Progenitor cell of endocrine pancreas (in vitro differentiated cells): ENCODE results near the gene P2RX4. TPM values are rescaled to one million over a fixed set of nuclear protein-coding genes. Genes with fewer than 3 reads are reported as not detected.

Experiments
- DNase-seq: peaks from one replicate; pipeline ENCODE4 v3.0.0; 2021; ENCODE audit warnings: low spot score; ENCODE audit not compliant: unreplicated experiment
- H3K27ac Mint-ChIP-seq: 2 replicates; pipeline ENCODE4 v1.8.0; 2021; ENCODE audit warnings: mild to moderate bottlenecking, moderate library complexity, mixed read lengths
- H3K27me3 Mint-ChIP-seq: 2 replicates; pipeline ENCODE4 v1.8.0; 2021; ENCODE audit warnings: mixed read lengths
- H3K36me3 Mint-ChIP-seq: 2 replicates; pipeline ENCODE4 v1.8.0; 2022; ENCODE audit warnings: mixed read lengths; ENCODE audit not compliant: insufficient read depth
- H3K4me1 Mint-ChIP-seq: 2 replicates; pipeline ENCODE4 v1.8.0; 2021; ENCODE audit warnings: low read depth, mixed read lengths
- H3K4me3 Mint-ChIP-seq: 2 replicates; pipeline ENCODE4 v1.8.0; 2021; ENCODE audit warnings: low read depth, mild to moderate bottlenecking, moderate library complexity, mixed read lengths
- H3K9me3 Mint-ChIP-seq: 2 replicates; pipeline ENCODE4 v1.8.0; 2021; ENCODE audit warnings: low read depth, mixed read lengths
- CTCF ChIP-seq: fragments of 200-600 bp; sonication (generic); IDR thresholded peaks from one replicate; pipeline ENCODE4 v1.5.0; 2021; ENCODE audit warnings: antibody characterized with exemption, mild to moderate bottlenecking; ENCODE audit not compliant: unreplicated experiment
- total RNA-seq: library from RNA; stranded (reverse); gene quantifications from 2 replicates; pipeline ENCODE4 v1.2.1, GENCODE V29; 2021

P2RX4 gene
- total RNA-seq, 1 donor from 2014 or later = 23.9 TPM

GRCh38 chr12:121172145-121172544 is 37.8 kb upstream of the P2RX4 start:
- H3K27ac Mint-ChIP-seq = no peak overlapping the region
- no peak for TF ChIP-seq CTCF
- H3K4me1 Mint-ChIP-seq = peaks cover 2% of the 10 kb centered on the region

DNA sequence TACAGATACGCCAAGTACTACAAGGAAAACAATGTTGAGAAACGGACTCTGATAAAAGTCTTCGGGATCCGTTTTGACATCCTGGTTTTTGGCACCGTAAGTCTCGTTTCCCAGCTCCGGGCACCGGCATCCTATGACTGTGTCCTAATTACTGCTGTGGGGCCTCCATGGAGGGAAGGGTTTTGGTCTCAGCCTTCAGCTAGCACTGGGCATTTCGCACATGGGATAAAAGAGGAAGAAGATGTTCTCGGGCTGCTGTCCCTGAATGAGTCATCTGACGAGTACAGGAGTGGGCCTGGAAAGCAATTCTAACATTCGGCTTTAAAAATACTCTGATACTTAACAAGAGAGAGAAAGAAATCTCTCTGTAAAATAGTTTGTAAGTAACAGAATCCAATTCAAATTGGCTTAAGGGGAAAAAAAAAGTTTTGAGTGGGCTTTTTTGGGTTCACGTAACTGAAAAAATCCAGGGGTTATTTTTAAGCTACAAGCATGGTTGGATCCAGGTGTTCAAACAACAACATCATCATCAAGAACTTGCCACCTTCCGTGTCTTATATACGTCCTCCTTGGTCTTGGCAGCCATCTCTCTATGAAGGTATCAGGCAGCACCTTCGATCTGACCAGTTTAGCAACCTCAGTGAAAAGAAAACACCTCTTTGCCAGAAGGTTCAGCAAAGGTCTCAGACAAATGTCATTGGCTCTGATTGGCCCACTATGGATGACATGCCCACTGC is 34.4 kb upstream of the P2RX4 start:
- DNase-seq = no peak
- H3K36me3 Mint-ChIP-seq = no peaks in the 10 kb centered on the region
- H3K27me3 Mint-ChIP-seq = peaks cover 3% of the 10 kb centered on the region
- H3K4me1 Mint-ChIP-seq = peaks cover 2% of the 10 kb centered on the region
- H3K9me3 Mint-ChIP-seq = no peaks in the 10 kb centered on the region
- no peak for TF ChIP-seq CTCF
- H3K27ac Mint-ChIP-seq = no peak overlapping the region
- no peak overlapping the region for H3K4me3 Mint-ChIP-seq

More at GRCh38 chr12:121172145-121172544, 37.8 kb upstream of the P2RX4 start:
- no peak for DNase-seq
- Mint-ChIP-seq H3K4me3 (no peak overlapping the region), H3K9me3 (no peaks in the 10 kb centered on the region), H3K27me3 (peaks cover under 1% of the 10 kb centered on the region), H3K36me3 (no peaks in the 10 kb centered on the region)

DNA sequence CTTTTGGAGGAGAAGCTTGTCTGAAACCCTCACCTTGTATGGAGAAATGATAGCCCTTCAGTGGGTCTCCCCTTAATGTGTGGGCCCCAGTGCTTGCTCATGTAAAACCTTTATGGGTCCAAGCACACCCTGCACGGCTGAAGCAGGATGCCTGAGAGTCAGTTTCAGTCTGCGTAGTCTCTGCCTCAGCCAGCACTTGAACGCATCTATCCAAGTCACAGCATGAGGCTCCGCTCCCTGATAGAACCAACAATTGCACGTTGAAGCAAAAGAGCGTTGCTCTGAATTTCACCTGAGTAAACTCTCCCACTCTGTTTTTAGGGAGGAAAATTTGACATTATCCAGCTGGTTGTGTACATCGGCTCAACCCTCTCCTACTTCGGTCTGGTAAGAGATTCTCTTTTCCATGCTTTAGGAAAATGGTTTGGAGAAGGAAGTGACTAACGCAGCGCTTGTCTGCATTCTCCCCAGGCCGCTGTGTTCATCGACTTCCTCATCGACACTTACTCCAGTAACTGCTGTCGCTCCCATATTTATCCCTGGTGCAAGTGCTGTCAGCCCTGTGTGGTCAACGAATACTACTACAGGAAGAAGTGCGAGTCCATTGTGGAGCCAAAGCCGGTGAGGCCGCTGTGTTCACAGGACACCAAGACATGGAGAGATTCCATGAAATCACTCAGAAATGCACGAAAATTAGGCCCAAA is 33.0 kb upstream of the P2RX4 start:
- Mint-ChIP-seq H3K9me3 (no peaks in the 10 kb centered on the region), H3K4me3 (no peak overlapping the region), H3K4me1 (peaks cover 2% of the 10 kb centered on the region), H3K27ac (no peak overlapping the region), H3K27me3 (peaks cover 3% of the 10 kb centered on the region), H3K36me3 (no peaks in the 10 kb centered on the region)
- no peak for DNase-seq
- TF ChIP-seq CTCF = no peak

DNA sequence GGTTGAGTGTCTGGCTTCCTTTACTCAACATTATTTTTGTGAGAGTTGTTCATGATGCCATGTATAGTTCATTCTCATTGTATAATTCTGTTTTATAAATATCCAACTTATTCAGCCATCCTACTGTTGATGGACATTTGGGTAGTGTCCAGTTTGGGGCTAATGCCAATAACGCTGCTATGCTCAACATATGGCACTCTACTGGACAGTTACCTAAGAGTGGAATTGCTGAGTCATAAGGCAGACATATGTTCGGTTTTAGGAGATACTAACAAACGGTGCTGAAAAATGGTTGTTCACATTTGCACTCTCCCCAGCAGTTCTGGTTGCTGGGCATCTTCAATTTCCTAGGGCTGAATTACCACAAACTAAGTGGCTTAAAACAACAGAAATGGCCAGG is 28.7 kb upstream of the P2RX4 start:
- Mint-ChIP-seq H3K9me3 (no peaks in the 10 kb centered on the region), H3K27ac (no peak overlapping the region), H3K36me3 (no peaks in the 10 kb centered on the region), H3K4me1 (no peaks in the 10 kb centered on the region), H3K4me3 (no peak overlapping the region), H3K27me3 (peaks cover 3% of the 10 kb centered on the region)
- DNase-seq = no peak
- TF ChIP-seq CTCF = no peak

GRCh38 chr12:121182222-121182893 is 27.6 kb upstream of the P2RX4 start:
- no peak overlapping the region for H3K4me3 Mint-ChIP-seq
- H3K36me3 Mint-ChIP-seq = no peaks in the 10 kb centered on the region
- DNase-seq = no peak
- H3K27ac Mint-ChIP-seq = no peak overlapping the region
- H3K27me3 Mint-ChIP-seq = no peaks in the 10 kb centered on the region
- no peaks in the 10 kb centered on the region for H3K4me1 Mint-ChIP-seq
- no peaks in the 10 kb centered on the region for H3K9me3 Mint-ChIP-seq
- no peak for TF ChIP-seq CTCF
